Astrocyte of the spinal cord (primary cell): ENCODE data around the gene FUBP3.

ENCODE experiments used
- DNase-seq: peaks from one replicate; pipeline ENCODE4 v3.0.0; 2011; ENCODE audit warnings: low read depth, low spot score
- H3K4me3 ChIP-seq: 2 replicates; pipeline ENCODE4 v1.5.1; 2011; ENCODE audit warnings: low read depth, mild to moderate bottlenecking, low read length, moderate library complexity
- CTCF ChIP-seq: IDR thresholded peaks from 2 replicates; pipeline ENCODE4 v1.5.1; 2012; ENCODE audit warnings: low read depth, mild to moderate bottlenecking, low read length, inconsistent platforms
- in situ Hi-C: cut with HindIII; loops from 2 replicates; pipeline ENCODE4 v1.10.0; 2017; ENCODE audit warnings: low sequenced_read_pairs

The FUBP3 gene

GRCh38 chr9:130672933-130673615 is 93.7 kb downstream of the FUBP3 start:
- no peak for DNase-seq
- no peak for TF ChIP-seq CTCF
- in situ Hi-C loops = no loop called here

GRCh38 chr9:130675396-130675795 is 96.0 kb downstream of the FUBP3 start:
- no peak for TF ChIP-seq CTCF
- no peak for DNase-seq
- in situ Hi-C loops = loop anchor here (25.0 kb wide), 1 partner anchor 187 kb away; no protein-coding TSS in a partner anchor
- no peak overlapping the region for H3K4me3 ChIP-seq

More at GRCh38 chr9:130672933-130673615, 93.7 kb downstream of the FUBP3 start:
- no peak overlapping the region for H3K4me3 ChIP-seq

GRCh38 chr9:130677252-130677651 is 97.9 kb downstream of the FUBP3 start:
- no peak for TF ChIP-seq CTCF
- in situ Hi-C loops = loop anchor here (25.0 kb wide), 1 partner anchor 185 kb away; no protein-coding TSS in a partner anchor
- DNase-seq = no peak

GRCh38 chr9:130680836-130681768 is 101.7 kb downstream of the FUBP3 start:
- H3K4me3 ChIP-seq = peak overlapping the region; percentile 38
- DNase-seq = peak; percentile 90
- no peak for TF ChIP-seq CTCF
- in situ Hi-C loops = loop anchor here (25.0 kb wide), 1 partner anchor 181 kb away; no protein-coding TSS in a partner anchor

More at GRCh38 chr9:130677252-130677651, 97.9 kb downstream of the FUBP3 start:
- no peak overlapping the region for H3K4me3 ChIP-seq

- DNase-seq = no peak
- H3K4me3 ChIP-seq = peak overlapping the region; percentile 35
- TF ChIP-seq CTCF = no peak
- in situ Hi-C loops = loop anchor here (25.0 kb wide), 1 partner anchor 180 kb away; no protein-coding TSS in a partner anchor
Measured at GRCh38 chr9:130681769-130682420, 102.5 kb downstream of the FUBP3 start.
